ENCODE measurements around the gene GSAP.

The GSAP gene

DNA sequence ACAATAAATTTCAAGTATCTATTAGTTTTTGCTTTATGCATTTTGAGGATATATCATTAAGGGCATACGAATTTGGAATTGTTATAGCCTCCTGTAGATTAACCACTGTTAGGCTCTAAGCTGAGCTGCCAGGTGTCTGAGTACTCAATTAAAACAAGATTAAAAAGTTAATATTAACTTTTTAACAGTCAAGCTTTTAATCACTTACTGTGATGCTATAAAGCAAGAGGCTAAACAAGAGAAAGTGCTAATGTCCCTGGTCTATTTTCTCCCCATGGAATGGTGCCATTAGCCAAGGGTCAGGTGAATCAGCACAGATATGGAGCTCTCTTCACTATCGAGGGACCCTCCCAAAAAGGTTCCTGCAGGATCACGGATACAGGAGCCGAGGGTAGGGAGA lies 9.7 kb downstream of the GSAP start:
- TF ChIP-seq, protein P1, sequence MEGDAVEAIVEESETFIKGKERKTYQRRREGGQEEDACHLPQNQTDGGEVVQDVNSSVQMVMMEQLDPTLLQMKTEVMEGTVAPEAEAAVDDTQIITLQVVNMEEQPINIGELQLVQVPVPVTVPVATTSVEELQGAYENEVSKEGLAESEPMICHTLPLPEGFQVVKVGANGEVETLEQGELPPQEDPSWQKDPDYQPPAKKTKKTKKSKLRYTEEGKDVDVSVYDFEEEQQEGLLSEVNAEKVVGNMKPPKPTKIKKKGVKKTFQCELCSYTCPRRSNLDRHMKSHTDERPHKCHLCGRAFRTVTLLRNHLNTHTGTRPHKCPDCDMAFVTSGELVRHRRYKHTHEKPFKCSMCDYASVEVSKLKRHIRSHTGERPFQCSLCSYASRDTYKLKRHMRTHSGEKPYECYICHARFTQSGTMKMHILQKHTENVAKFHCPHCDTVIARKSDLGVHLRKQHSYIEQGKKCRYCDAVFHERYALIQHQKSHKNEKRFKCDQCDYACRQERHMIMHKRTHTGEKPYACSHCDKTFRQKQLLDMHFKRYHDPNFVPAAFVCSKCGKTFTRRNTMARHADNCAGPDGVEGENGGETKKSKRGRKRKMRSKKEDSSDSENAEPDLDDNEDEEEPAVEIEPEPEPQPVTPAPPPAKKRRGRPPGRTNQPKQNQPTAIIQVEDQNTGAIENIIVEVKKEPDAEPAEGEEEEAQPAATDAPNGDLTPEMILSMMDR (IDR thresholded peaks at IDR 0.05; ENCODE audit: low read depth, low read length) = no peak

DNA sequence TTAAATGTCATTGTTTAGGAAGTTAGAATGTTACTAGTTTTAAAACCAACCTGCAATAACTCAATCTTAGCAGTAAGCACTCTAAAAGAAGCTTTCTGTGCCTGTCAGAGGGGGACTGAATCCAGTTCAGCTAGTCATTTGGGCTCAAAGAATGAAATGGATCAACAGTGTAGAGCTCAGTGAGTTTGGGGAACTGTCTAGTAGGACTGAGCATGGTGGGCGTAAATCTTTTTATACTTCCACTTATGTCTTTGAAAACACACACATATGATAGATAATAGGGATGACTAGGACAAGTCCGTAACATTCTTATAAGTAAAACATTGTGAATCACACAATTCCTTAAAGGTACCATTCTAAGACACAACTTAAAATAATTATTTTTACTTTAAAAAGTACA lies 11.5 kb downstream of the GSAP start:
- Histone ChIP-seq H3K27ac (no peak overlapping the region), H3K9me3 (ENCODE audit: severe bottlenecking) (no peaks in the 10 kb centered on the region), H3K36me3 (no peaks in the 10 kb centered on the region), H3K27me3 (ENCODE audit: insufficient read depth, low read depth, severe bottlenecking) (no peaks in the 10 kb centered on the region), H3K4me3 (ENCODE audit: low read depth, low read length) (no peak overlapping the region)
- no peak for DNase-seq
- TF ChIP-seq, protein P1 (IDR thresholded peaks at IDR 0.05; ENCODE audit: low read depth, low read length) = no peak

More for the DNA sequence above, 9.7 kb downstream of the GSAP start:
- Histone ChIP-seq H3K27ac (no peak overlapping the region), H3K4me3 (ENCODE audit: low read depth, low read length) (no peak overlapping the region), H3K27me3 (ENCODE audit: insufficient read depth, low read depth, severe bottlenecking) (no peaks in the 10 kb centered on the region), H3K36me3 (no peaks in the 10 kb centered on the region), H3K9me3 (ENCODE audit: severe bottlenecking) (no peaks in the 10 kb centered on the region)
- no peak for DNase-seq

DNA sequence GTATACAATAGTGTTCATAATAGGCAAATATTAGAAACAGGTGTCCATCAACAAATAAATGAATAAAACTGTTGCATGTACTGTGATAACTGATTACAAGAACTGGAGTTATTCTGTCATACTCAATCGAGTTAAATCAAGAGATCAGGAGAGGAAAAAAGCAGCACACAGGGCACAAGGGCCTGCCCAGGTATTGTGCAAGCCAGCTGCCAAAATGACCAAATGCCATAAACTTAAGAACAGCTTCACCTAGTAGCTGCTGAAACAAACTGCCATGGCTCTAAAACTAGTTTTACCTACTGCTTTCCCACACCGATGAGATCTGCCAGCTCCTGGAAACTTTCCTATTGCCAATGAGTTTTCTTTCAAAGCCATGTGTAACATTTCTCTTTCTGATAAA lies 12.2 kb downstream of the GSAP start:
- DNase-seq = no peak
- H3K27me3 ChIP-seq (ENCODE audit: insufficient read depth, low read depth, severe bottlenecking) = no peaks in the 10 kb centered on the region

DNA sequence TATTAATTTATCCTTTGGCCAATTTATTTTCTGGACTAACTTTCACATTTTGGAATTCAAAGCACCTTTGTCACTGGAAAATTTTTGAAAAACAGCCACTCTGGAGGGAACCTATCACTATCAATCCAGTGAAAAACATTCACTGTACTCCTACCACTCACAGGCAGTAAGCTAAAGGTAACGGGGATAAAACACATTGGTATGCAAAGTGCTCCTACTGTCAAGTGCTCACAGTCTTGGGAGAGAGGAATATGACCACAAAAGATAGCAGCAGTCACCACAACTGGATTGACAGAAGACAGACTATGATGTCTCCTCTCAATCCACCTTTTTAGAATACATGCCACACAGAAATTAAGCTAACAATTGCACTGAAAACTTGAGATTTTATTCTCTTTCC lies 13.3 kb downstream of the GSAP start:
- H3K27me3 ChIP-seq (ENCODE audit: insufficient read depth, low read depth, severe bottlenecking) = no peaks in the 10 kb centered on the region
- no peak for DNase-seq

More for the DNA sequence above, 12.2 kb downstream of the GSAP start:
- Histone ChIP-seq H3K27ac (no peak overlapping the region), H3K36me3 (no peaks in the 10 kb centered on the region), H3K9me3 (ENCODE audit: severe bottlenecking) (no peaks in the 10 kb centered on the region), H3K4me3 (ENCODE audit: low read depth, low read length) (no peak overlapping the region)
- TF ChIP-seq, protein P1 (IDR thresholded peaks at IDR 0.05; ENCODE audit: low read depth, low read length) = no peak

DNA sequence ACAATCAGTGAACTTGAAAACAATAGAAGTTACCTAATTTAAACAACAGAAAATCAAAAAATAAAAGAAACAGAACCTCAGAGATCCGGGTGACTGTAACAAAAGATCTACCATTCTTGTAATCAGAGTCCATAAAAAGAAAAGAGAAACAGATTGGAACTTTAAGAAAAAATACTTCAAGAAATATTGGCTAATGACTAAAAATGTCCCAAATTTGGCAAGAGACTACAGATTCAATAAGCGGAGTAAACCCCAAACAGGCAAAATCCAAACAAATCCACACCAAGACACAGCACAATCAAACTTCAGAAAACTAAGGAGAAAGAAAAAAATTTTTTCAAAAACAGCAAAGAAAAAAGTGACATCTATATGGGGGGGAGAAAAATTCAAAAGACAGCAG lies 15.1 kb downstream of the GSAP start:
- DNase-seq = no peak
- H3K36me3 ChIP-seq = no peaks in the 10 kb centered on the region
- no peaks in the 10 kb centered on the region for H3K9me3 ChIP-seq (ENCODE audit: severe bottlenecking)
- TF ChIP-seq, protein P1 (IDR thresholded peaks at IDR 0.05; ENCODE audit: low read depth, low read length) = no peak
- no peaks in the 10 kb centered on the region for H3K27me3 ChIP-seq (ENCODE audit: insufficient read depth, low read depth, severe bottlenecking)
- no peak overlapping the region for H3K4me3 ChIP-seq (ENCODE audit: low read depth, low read length)
- H3K27ac ChIP-seq = no peak overlapping the region

More for the DNA sequence above, 13.3 kb downstream of the GSAP start:
- H3K27ac ChIP-seq = no peak overlapping the region
- TF ChIP-seq, protein P1 (IDR thresholded peaks at IDR 0.05; ENCODE audit: low read depth, low read length) = no peak
- H3K4me3 ChIP-seq (ENCODE audit: low read depth, low read length) = no peak overlapping the region
- H3K9me3 ChIP-seq (ENCODE audit: severe bottlenecking) = no peaks in the 10 kb centered on the region
- H3K36me3 ChIP-seq = no peaks in the 10 kb centered on the region

DNA sequence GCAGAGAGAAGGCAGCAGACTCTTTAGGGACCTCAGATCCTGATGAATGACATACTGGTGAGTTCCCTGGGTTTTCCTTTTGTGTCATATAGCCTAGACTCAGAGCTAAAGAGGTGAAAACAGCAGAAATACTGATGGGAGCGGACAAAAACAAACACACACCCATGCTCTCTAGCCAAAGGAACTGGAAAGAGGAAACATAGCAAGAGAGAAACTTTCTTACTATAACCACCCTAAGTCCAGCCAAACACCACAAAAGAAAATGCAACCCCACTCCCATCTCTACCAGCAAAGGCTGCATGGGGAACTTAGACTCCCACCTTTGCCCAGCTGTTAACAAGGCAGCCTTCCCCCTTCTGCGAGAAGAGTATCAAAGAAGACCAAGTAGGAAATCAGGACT lies 16.3 kb downstream of the GSAP start:
- no peak for DNase-seq
- Histone ChIP-seq H3K9me3 (ENCODE audit: severe bottlenecking) (no peaks in the 10 kb centered on the region), H3K27ac (no peak overlapping the region), H3K4me3 (ENCODE audit: low read depth, low read length) (no peak overlapping the region), H3K27me3 (ENCODE audit: insufficient read depth, low read depth, severe bottlenecking) (no peaks in the 10 kb centered on the region), H3K36me3 (no peaks in the 10 kb centered on the region)
- TF ChIP-seq, protein P1 (IDR thresholded peaks at IDR 0.05; ENCODE audit: low read depth, low read length) = no peak
